ENCODE data around the gene PDE9A. TPM values are rescaled to one million over a fixed set of nuclear protein-coding genes. Genes with fewer than 3 reads are reported as not detected.
"Not testable (repeated sequence)": the region's sequence is repeated elsewhere in the genome, so short reads cannot be mapped to it uniquely, and the experiment has no call there.

Gene PDE9A
- total RNA-seq, 1 donor from 2014 or later: 20.7 TPM

- Mint-ChIP-seq H3K4me1 (ENCODE audit: unreplicated experiment) (peaks cover 2% of the 10 kb centered on the region), H3K9me3 (ENCODE audit: unreplicated experiment) (no peaks in the 10 kb centered on the region), H3K27me3 (ENCODE audit: unreplicated experiment) (peaks cover 2% of the 10 kb centered on the region), H3K27ac (ENCODE audit: unreplicated experiment) (no peak overlapping the region), H3K4me3 (ENCODE audit: unreplicated experiment) (no peak overlapping the region), H3K36me3 (ENCODE audit: low read depth, unreplicated experiment) (no peaks in the 10 kb centered on the region)
- TF ChIP-seq CTCF (IDR thresholded peaks at IDR 0.05; ENCODE audit: unreplicated experiment): no peak
- DNase-seq (ENCODE audit: low spot score): no peak
Measured at GRCh38 chr21:42798106-42798505, 144.7 kb downstream of the PDE9A start.

GRCh38 chr21:42799516-42799915 is 146.1 kb downstream of the PDE9A start:
- TF ChIP-seq CTCF (IDR thresholded peaks at IDR 0.05; ENCODE audit: unreplicated experiment): no peak
- no peaks in the 10 kb centered on the region for H3K9me3 Mint-ChIP-seq (ENCODE audit: unreplicated experiment)
- peaks cover 2% of the 10 kb centered on the region for H3K4me1 Mint-ChIP-seq (ENCODE audit: unreplicated experiment)
- H3K36me3 Mint-ChIP-seq (ENCODE audit: low read depth, unreplicated experiment): no peaks in the 10 kb centered on the region
- H3K27me3 Mint-ChIP-seq (ENCODE audit: unreplicated experiment): peaks cover 2% of the 10 kb centered on the region
- no peak overlapping the region for H3K4me3 Mint-ChIP-seq (ENCODE audit: unreplicated experiment)
- DNase-seq (ENCODE audit: low spot score): no peak
- no peak overlapping the region for H3K27ac Mint-ChIP-seq (ENCODE audit: unreplicated experiment)

DNA sequence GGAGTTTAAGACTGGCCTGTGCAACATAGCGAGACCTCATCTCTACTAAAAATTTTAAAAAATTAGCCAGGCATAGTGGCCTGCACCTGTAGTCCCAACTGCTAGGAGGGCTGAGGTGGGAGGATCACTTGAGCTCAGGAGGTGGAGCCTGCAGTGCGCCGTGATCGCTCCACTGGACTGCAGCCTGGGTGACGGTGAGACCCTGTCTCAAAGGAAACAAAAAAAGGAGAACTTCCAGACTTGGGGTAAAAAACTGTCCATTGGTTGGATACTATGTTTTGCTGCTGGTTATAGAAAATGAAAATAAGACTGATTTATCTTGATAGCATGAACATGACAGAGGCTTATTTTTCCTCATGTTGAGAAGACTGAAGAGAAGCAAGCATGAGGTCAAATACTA is 146.5 kb downstream of the PDE9A start:
- H3K4me3 Mint-ChIP-seq (ENCODE audit: unreplicated experiment): no peak overlapping the region
- H3K4me1 Mint-ChIP-seq (ENCODE audit: unreplicated experiment): peaks cover 4% of the 10 kb centered on the region
- peaks cover 2% of the 10 kb centered on the region for H3K27me3 Mint-ChIP-seq (ENCODE audit: unreplicated experiment)
- H3K27ac Mint-ChIP-seq (ENCODE audit: unreplicated experiment): no peak overlapping the region
- H3K9me3 Mint-ChIP-seq (ENCODE audit: unreplicated experiment): no peaks in the 10 kb centered on the region
- H3K36me3 Mint-ChIP-seq (ENCODE audit: low read depth, unreplicated experiment): no peaks in the 10 kb centered on the region
- no peak for TF ChIP-seq CTCF (IDR thresholded peaks at IDR 0.05; ENCODE audit: unreplicated experiment)
- no peak for DNase-seq (ENCODE audit: low spot score)

DNA sequence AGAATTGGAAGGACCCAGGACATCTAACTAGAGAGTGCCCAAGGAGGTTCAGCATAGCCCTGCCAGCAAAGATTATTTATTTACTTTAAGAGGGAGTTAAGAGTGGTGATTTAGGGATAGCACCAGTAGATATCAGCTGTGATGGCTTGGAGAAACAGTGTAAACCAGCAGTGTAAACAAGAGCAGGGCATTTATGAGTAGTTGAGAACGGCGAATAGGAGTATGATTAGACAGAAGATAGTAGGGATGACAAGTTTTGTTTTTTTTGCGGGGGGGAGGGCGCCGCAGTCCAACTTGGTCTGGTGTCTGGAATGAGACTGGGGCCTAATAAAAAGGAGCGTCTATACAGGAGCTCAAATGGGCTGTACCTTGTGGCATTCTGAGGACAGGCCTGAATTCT is 148.2 kb downstream of the PDE9A start:
- not testable (repeated sequence) for DNase-seq (ENCODE audit: low spot score)

GRCh38 chr21:42806509-42807140 is 153.2 kb downstream of the PDE9A start:
- peaks cover 27% of the 10 kb centered on the region for H3K4me1 Mint-ChIP-seq (ENCODE audit: unreplicated experiment)
- H3K36me3 Mint-ChIP-seq (ENCODE audit: low read depth, unreplicated experiment): no peaks in the 10 kb centered on the region
- no peaks in the 10 kb centered on the region for H3K27me3 Mint-ChIP-seq (ENCODE audit: unreplicated experiment)
- H3K27ac Mint-ChIP-seq (ENCODE audit: unreplicated experiment): no peak overlapping the region
- no peaks in the 10 kb centered on the region for H3K9me3 Mint-ChIP-seq (ENCODE audit: unreplicated experiment)
- no peak for TF ChIP-seq CTCF (IDR thresholded peaks at IDR 0.05; ENCODE audit: unreplicated experiment)
- H3K4me3 Mint-ChIP-seq (ENCODE audit: unreplicated experiment): no peak overlapping the region
- DNase-seq (ENCODE audit: low spot score): no peak

More for the DNA sequence above, 148.2 kb downstream of the PDE9A start:
- H3K27ac Mint-ChIP-seq (ENCODE audit: unreplicated experiment); H3K9me3 Mint-ChIP-seq (ENCODE audit: unreplicated experiment); H3K4me3 Mint-ChIP-seq (ENCODE audit: unreplicated experiment); H3K36me3 Mint-ChIP-seq (ENCODE audit: low read depth, unreplicated experiment); H3K27me3 Mint-ChIP-seq (ENCODE audit: unreplicated experiment): not testable (repeated sequence)
- H3K4me1 Mint-ChIP-seq (ENCODE audit: unreplicated experiment): peaks cover 13% of the 10 kb centered on the region

DNA sequence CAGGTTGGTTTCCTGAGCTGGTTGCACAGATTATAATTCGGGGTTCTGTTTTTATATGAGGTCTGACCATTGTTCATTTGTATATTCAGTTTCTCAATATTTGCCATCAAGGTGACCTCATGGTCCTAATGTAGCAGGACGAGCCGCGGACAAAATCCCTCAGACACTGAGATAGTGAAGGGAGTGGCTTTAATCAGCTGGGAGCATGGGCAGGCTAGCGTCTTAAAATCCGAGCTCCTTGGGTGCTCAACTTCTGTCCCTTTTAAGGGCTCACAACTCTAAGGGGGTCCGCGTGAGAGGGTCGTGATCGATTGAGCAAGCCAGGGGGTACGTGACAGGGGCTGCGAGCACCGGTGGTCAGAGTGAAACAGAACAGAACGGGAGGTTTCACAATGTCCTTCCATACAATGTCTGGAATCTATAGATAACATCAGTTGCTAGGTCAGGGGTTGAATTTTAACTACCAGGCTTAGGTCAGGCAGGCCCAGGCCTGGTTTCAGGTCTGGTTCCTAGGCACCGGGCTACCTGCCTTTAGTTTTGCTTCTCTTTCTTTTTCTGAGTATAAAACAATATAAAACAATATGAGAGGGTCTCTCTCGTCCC is 154.0 kb downstream of the PDE9A start:
- H3K4me3 Mint-ChIP-seq (ENCODE audit: unreplicated experiment); H3K27ac Mint-ChIP-seq (ENCODE audit: unreplicated experiment); H3K36me3 Mint-ChIP-seq (ENCODE audit: low read depth, unreplicated experiment); DNase-seq (ENCODE audit: low spot score); H3K9me3 Mint-ChIP-seq (ENCODE audit: unreplicated experiment); H3K27me3 Mint-ChIP-seq (ENCODE audit: unreplicated experiment): not testable (repeated sequence)
- peaks cover 31% of the 10 kb centered on the region for H3K4me1 Mint-ChIP-seq (ENCODE audit: unreplicated experiment)

Measured in endothelial cell (in vitro differentiated cells).